ENCODE data around the gene COL11A2.
A peak's percentile ranks its signal among the peaks of the same experiment; 100 is the strongest.

Gene COL11A2

DNA sequence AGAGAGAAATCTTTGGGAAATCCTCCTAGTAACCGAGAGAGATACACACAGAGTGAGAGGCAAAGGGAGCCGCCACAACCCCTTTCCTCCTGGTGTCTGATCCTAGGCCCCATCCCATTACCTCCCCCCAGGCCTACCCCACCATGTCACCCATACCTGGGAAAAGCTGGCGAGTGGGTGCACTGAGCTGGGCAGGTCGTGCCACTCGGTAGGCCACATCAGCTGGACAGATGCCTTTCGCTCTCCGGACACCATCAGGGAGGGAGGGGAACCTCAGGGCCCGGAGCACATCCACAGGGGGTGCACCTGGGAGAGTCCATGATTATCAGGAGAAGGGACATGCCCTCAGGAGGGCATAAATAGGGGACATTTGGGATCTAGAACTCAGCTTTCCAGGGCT lies 3.1 kb downstream of the COL11A2 start:
- no peak overlapping the region for H3K4me3 Mint-ChIP-seq
- no peak overlapping the region for H3K27ac Mint-ChIP-seq
- H3K4me1 Mint-ChIP-seq = peaks cover 37% of the 10 kb centered on the region
- H3K36me3 Mint-ChIP-seq = peaks cover 11% of the 10 kb centered on the region
- peaks cover 5% of the 10 kb centered on the region for H3K27me3 Mint-ChIP-seq
- H3K9me3 Mint-ChIP-seq = no peaks in the 10 kb centered on the region

DNA sequence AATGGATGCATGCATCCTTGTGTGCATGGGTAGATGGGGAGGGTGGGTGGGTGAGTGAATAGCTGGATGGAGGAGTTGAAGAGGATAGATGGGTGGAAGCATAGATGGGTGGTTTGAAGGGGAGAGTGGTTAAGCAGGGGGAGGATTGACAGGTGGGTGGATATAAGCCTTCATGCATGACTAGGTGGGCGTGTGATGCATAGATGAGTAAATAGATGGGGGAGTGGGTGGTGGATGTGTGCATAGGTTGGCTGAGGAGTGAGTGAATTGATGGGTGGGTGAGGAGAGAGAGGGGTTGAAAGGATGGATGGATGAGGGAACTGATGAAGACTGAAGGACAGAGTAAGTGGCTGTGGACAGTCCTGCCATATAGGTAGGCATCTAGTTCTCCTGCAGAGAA lies 4.5 kb downstream of the COL11A2 start:
- H3K4me3 Mint-ChIP-seq = no peak overlapping the region
- H3K36me3 Mint-ChIP-seq = peaks cover 22% of the 10 kb centered on the region
- H3K27me3 Mint-ChIP-seq = peaks cover 5% of the 10 kb centered on the region
- H3K9me3 Mint-ChIP-seq = peaks cover 11% of the 10 kb centered on the region
- H3K27ac Mint-ChIP-seq = no peak overlapping the region
- peaks cover 41% of the 10 kb centered on the region for H3K4me1 Mint-ChIP-seq

DNA sequence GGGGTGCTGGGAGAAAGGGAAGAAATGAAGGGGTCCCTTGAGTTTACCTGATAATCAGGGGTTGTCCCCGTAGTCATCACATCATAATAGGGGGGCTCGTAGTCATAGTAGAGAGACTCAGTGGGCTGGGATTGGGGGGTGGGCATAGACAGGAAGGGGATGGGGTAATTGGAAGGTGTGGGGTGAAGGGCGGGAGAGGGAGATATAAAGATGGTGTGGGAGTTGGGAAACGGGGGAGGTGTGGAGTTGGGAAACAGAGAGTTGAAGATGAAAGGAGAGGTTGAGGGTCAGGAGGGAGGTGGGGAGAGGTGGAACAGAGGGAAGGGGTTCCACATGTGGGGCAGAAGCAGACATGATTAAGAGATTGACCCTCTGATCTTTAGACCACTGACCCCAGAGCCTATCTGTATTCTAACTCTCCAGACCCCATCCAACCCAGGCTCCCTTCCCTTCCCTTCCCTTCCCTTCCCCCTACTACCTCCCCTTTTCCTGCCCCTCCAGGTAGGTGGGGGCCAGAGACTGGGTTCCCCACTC lies 6.5 kb downstream of the COL11A2 start:
- Mint-ChIP-seq H3K36me3 (peaks cover 24% of the 10 kb centered on the region), H3K27ac (no peak overlapping the region), H3K4me1 (peaks cover 34% of the 10 kb centered on the region), H3K4me3 (no peak overlapping the region), H3K9me3 (peaks cover 14% of the 10 kb centered on the region), H3K27me3 (peaks cover 3% of the 10 kb centered on the region)

DNA sequence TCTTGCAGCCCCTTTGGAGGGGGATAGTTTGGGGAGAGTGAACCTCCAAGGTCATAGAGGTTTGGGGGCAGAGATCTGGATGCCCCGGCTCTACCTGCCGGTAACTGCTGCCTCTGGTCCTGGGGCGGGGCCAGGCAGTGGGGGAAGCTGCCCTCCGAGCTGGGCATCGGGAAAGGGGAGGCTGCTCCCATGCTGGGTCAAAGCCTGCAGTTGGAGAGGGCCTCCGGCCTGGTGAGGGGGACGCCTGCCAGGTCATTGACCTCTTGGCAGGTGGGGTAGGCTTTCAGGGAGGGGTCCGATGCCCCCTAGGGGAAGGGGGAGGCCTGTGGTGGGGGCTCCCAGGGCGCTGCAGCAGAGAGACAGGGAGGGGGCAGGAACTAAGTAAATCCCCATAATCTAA lies 7.1 kb downstream of the COL11A2 start:
- Mint-ChIP-seq H3K4me1 (peaks cover 34% of the 10 kb centered on the region), H3K9me3 (peaks cover 14% of the 10 kb centered on the region), H3K36me3 (peaks cover 24% of the 10 kb centered on the region), H3K27ac (no peak overlapping the region), H3K4me3 (no peak overlapping the region), H3K27me3 (peaks cover 3% of the 10 kb centered on the region)

DNA sequence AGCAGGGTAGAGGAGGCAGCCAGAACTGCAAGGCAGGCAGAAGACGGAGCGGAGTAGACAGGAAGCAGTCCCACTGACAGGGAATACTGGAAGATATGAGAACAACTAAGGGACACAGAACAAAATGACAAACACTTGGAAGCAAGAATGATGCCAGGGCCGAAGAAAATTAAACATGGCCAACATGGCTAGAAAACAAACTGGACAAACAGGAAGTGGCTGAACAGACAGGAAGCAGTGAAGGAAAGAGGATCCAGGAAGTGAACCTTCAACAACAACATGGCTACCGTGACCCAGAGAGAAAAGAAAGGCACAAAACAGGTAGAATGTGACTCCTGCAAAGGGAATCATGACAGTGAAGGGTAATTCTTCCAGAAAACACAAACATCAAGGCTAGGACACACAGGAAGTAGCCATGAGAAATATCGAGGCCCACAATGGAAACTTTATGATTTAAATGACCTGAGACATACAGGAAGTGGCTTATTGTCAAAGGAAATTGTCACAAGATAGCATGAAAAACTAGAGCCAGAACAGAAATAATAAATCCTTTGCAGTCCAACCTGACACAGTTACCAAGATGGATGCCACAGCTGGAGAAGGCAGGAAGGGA lies 9.1 kb downstream of the COL11A2 start:
- peak overlapping the region; percentile 99 for H3K27ac Mint-ChIP-seq
- no peaks in the 10 kb centered on the region for H3K27me3 Mint-ChIP-seq
- peaks cover 14% of the 10 kb centered on the region for H3K9me3 Mint-ChIP-seq
- peaks cover 34% of the 10 kb centered on the region for H3K4me1 Mint-ChIP-seq
- peak overlapping the region; percentile 70 for H3K4me3 Mint-ChIP-seq
- peaks cover 22% of the 10 kb centered on the region for H3K36me3 Mint-ChIP-seq

DNA sequence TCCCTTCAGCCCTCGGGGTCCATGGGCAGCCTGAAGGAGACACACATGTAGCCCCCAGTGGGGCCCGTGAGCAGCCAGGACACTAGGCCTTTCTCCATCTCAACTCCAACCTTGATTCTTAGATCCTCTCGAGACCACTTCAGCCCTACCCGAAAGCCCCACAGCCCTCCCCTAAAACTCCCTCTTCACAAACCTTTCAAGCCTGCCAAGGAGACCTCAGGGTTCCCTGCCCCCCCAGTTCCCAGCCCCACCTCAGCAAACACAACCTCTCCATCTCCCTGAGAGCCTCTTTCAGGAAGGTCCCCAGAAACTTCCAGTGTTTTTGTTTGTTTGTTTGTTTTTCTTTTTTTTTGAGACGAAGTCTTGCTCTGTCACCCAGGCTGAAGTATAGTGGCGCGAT lies 11.1 kb downstream of the COL11A2 start:
- H3K4me1 Mint-ChIP-seq = peaks cover 26% of the 10 kb centered on the region
- no peak overlapping the region for H3K4me3 Mint-ChIP-seq
- peaks cover 19% of the 10 kb centered on the region for H3K36me3 Mint-ChIP-seq
- H3K9me3 Mint-ChIP-seq = peaks cover 14% of the 10 kb centered on the region
- no peaks in the 10 kb centered on the region for H3K27me3 Mint-ChIP-seq
- H3K27ac Mint-ChIP-seq = peak overlapping the region; percentile 55

DNA sequence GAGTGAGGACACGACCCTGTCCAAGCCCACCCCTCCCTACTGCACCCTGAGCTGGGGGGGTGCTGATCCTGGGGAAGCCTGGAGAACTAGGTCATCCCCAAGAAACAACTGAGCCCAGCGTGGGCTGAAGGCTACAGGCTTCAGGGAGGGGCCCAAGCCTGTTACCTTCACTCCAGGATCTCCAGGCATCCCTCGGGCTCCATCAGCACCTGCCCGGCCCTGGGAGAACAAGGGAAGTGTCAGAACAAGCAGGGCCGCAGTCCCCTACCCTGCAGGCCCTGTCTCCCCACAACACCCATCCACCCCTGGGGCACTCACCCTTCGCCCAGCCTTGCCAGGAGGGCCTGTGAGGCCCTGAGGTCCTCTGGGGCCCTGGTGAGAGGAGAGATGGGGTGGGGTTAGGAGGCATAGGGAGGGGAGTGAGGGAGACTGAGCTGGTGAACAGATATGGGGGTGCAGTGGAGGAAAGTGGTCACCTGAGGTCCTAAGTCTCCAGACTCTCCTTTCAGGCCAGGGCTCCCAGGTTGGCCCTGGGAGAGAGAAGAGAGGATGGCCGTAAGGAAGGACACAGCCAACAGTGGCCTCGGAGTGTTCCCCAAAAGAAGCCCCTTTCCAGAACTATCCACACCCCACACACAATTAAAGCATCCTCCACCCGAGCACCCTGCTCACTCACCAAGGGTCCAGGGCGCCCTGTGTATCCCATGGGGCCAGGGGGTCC lies 13.4 kb downstream of the COL11A2 start:
- H3K9me3 Mint-ChIP-seq = peaks cover 14% of the 10 kb centered on the region
- peaks cover 15% of the 10 kb centered on the region for H3K4me1 Mint-ChIP-seq
- H3K27me3 Mint-ChIP-seq = no peaks in the 10 kb centered on the region
- H3K27ac Mint-ChIP-seq = no peak overlapping the region
- peaks cover 15% of the 10 kb centered on the region for H3K36me3 Mint-ChIP-seq
- no peak overlapping the region for H3K4me3 Mint-ChIP-seq

DNA sequence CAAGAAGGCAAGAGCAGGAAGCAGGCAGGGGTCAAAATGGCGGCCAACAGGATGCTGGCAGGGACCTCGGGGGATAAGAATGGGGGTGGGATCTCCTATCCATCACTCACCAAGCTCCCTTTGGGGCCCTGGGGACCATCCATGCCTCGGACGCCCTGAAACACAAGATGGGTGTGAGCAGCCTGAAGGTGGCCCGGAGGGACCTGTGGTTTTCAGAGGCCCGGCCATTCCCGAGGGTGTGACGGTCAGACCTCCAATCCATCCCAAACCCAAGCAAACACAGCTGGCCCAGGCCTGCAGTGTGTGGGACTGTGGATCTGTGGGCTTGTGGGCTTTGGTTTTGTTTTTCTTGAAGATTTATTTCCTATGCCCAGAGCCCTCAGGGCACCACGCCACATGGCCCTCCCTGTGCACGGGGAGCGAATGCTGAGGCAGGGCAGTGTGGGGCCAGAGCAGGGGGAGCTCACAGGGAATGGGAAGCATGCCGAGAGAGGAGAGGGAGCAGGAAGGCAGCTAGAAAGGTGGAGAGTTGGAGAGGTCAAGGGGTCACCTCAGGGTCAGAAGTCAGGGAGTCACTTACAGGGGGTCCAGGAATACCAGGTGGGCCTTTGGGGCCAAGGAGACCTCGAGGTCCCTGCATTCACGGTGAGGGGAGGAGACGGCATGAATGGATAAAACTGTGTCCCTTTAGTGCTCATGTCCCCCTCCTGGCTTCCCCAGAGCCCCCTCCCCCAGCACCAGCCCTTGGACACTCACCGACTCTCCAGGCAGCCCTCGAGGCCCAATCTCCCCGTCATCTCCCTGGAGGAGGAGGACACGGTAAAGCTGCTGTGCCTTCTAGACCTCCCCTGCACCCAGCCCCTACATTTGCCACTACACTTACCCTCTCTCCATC lies 14.5 kb downstream of the COL11A2 start:
- Mint-ChIP-seq H3K27ac (no peak overlapping the region), H3K27me3 (no peaks in the 10 kb centered on the region), H3K4me1 (peaks cover 4% of the 10 kb centered on the region), H3K36me3 (peaks cover 5% of the 10 kb centered on the region), H3K4me3 (no peak overlapping the region), H3K9me3 (peaks cover 3% of the 10 kb centered on the region)

DNA sequence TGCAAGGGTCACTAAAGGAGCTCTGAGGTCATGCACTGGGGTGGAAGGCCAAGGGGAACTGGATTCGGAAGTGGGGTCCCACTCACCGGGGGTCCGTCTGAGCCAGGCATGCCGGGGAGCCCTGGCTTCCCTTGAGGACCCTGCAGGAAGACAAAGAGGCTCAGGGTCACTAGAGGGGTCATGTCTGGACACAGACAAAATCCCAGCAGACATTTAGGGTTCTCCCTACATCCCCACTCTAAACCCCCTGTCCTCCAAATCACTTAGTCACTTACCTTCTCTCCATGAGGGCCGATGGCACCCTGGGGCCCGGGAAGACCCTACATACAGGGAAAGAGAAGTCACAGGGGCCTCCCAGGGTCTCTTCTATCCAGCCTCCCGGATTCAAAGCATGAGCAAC lies 15.4 kb downstream of the COL11A2 start:
- no peak overlapping the region for H3K27ac Mint-ChIP-seq
- no peak overlapping the region for H3K4me3 Mint-ChIP-seq
- H3K36me3 Mint-ChIP-seq = peaks cover 2% of the 10 kb centered on the region
- no peaks in the 10 kb centered on the region for H3K27me3 Mint-ChIP-seq
- H3K4me1 Mint-ChIP-seq = no peaks in the 10 kb centered on the region
- no peaks in the 10 kb centered on the region for H3K9me3 Mint-ChIP-seq

DNA sequence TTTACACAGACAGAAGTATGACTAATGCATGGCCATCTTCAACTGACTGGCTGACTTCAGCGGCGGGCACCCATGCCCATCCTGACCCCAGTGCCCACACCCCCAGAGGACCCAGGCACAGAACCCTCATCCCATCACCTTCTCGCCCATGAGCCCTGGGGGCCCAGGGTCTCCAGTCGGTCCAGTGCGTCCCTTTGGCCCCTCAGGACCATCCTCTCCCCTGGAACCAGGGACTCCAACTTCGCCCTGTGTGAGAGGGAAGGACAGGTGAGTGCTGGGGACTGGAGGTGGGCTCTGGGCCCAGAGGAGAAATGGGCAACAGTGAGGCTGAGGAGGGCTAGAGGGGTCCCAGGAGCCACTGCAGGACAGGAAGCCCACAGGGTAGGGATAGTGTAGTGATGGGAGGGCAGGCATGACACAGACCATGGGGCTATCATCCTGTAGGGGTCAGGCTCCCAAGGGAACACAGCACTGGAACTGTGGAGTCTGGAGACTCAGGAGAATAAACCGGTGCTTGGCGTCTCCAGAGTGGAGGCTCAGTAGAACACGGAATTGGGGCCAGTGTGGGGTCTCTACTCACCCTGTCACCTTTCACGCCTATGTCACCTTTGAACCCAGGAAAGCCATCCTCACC lies 16.7 kb downstream of the COL11A2 start:
- H3K4me1 Mint-ChIP-seq = no peaks in the 10 kb centered on the region
- peaks cover 2% of the 10 kb centered on the region for H3K36me3 Mint-ChIP-seq
- H3K9me3 Mint-ChIP-seq = no peaks in the 10 kb centered on the region
- H3K27me3 Mint-ChIP-seq = no peaks in the 10 kb centered on the region
- no peak overlapping the region for H3K4me3 Mint-ChIP-seq
- peak overlapping the region; percentile 48 for H3K27ac Mint-ChIP-seq

DNA sequence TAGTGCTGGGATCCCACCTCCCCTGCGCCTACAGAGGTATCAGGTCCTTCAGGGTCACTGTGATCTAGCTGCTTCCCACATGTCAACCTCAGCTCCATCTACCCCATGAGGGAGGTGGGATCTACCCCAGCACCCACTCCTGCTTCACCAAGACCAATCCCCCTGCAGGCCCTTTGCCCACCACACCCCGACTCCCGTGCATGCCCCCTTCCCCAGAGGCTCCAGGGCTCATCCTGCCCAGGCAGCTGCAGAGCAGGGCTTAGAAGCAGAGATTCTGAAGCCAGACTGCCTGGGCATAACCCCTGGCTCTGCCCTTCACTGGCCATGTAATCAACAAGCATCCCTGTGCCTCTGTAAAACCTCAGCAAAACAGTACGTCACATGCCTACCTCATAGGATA lies 17.5 kb downstream of the COL11A2 start:
- Mint-ChIP-seq H3K4me3 (no peak overlapping the region), H3K9me3 (no peaks in the 10 kb centered on the region), H3K4me1 (no peaks in the 10 kb centered on the region), H3K27me3 (no peaks in the 10 kb centered on the region), H3K36me3 (peaks cover 2% of the 10 kb centered on the region), H3K27ac (no peak overlapping the region)

DNA sequence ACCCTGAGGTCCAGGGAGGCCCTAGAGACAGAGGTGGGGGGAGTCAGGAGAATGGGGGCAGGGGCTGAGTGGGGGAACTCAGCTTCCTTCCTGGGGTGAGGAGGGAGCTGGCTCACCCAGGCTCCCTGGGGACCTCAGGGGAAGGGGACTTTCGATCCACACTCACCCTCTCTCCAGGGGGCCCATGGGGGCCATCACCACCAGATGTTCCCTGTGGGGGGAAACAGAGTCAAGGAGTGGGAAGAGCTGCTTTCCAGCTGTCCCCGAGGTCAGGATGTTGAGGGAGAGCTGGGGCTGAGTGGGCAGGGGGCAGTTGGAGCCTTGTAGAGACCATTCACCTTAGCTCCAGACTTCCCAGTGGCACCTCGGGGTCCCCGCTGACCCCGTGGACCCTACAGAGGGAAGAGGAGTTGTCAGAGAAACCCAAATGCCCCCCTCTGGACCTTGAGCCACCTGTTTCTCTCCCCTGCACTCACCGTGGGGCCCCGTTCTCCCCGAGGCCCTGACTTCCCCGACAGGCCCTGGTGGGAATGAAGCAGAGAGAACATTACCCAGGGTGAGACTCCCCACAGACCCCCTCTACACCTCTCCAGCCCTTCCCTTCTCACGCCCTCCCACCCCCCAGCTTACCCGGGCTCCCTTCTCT lies 18.6 kb downstream of the COL11A2 start:
- no peak overlapping the region for H3K4me3 Mint-ChIP-seq
- H3K9me3 Mint-ChIP-seq = no peaks in the 10 kb centered on the region
- H3K4me1 Mint-ChIP-seq = no peaks in the 10 kb centered on the region
- no peaks in the 10 kb centered on the region for H3K27me3 Mint-ChIP-seq
- no peak overlapping the region for H3K27ac Mint-ChIP-seq
- peaks cover 2% of the 10 kb centered on the region for H3K36me3 Mint-ChIP-seq

DNA sequence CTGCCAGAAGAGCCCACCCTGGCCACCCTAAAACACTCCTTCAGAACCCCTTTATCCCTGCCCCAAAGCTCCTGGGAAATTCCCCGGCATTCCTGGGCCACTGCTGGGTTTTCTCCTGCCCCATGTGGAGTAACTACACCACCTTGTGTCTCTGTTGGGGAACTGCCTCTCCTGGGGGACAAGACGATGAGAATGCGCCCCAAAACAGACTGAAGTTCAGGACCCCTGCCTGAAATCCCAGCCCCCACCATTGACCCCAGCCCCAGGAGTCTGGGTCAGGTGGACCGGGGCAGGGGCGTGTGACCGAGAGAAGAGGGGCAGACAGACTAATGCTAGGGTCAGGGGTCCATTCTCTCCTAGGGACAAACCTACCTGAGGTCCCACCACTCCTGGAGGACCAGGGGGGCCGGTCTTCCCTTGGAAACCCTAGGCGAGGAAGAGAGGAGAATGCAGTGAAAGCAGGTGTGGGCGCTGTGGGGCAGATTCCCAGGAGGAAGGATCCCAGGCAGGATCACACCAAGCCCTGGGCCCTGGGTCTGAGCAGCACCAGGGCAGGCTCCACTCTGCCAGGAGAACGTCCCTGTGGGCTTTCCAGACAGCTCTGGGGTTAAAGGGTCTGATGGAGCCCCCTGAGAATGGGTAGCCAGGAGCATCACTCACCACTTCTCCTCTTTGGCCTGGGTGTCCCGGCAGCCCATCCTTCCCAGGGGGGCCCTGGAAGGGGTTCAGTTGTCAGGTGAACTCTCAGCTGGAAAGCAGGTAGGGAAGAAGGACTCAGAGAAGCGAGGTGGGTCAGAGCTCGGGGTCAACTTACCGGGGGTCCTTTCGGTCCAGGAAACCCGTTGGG lies 19.4 kb downstream of the COL11A2 start:
- Mint-ChIP-seq H3K36me3 (peaks cover 2% of the 10 kb centered on the region), H3K4me1 (no peaks in the 10 kb centered on the region), H3K27me3 (no peaks in the 10 kb centered on the region), H3K4me3 (no peak overlapping the region), H3K27ac (no peak overlapping the region), H3K9me3 (no peaks in the 10 kb centered on the region)

DNA sequence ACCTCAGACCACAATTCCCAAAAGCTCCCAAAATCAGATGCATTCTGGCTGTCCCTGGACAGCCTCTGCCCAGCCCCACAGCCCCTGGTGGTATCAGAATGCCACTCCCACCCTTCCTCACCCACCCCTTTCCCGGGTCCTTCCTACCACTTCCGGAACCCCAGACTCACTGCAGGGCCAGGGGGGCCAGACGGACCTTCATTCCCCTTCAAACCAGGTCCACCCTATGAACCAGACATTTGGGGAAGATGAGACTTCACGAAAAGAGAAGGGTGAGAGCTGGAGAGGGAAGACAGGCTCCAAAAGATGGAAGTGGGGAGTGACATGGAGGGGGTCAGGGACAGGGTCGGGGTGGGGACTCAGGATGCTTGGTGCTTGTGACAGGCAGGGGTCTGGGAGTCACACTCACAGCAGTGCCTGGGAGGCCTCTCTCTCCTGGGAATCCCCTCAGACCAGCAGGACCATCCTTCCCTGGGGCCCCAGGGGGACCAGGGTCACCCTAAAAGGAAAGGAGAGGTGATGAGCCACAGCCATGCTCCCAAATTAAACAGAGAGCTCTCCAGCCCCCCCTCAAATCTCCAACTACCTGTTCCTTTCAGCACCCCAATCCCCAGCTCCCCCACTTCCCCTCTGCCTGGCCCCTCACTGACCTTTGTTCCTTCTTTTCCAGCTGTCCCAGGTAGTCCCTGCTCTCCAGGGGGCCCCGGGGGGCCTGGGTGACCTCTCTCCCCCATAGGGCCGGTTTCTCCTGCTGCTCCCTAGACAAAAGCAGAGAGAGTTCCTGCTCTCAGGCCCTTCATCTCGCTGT lies 20.2 kb downstream of the COL11A2 start:
- Mint-ChIP-seq H3K4me1 (no peaks in the 10 kb centered on the region), H3K36me3 (peaks cover 2% of the 10 kb centered on the region), H3K4me3 (no peak overlapping the region), H3K27ac (no peak overlapping the region), H3K27me3 (no peaks in the 10 kb centered on the region), H3K9me3 (no peaks in the 10 kb centered on the region)
